Stimulated activated CD8-positive, alpha-beta memory T cell treated with anti-CD3 and anti-CD28 coated beads, Interleukin-4, amount 100 ng/mL, for 4 hours (primary cell): Measurements from ENCODE around the gene GALR3.

Source experiments
- DNase-seq, 2 donors: peaks; one replicate each; pipeline ENCODE4 v3.0.0-alpha.2; 2020; ENCODE audit warnings: low read depth in 2 of 2, low spot score in 1 of 2

GALR3 gene

DNA sequence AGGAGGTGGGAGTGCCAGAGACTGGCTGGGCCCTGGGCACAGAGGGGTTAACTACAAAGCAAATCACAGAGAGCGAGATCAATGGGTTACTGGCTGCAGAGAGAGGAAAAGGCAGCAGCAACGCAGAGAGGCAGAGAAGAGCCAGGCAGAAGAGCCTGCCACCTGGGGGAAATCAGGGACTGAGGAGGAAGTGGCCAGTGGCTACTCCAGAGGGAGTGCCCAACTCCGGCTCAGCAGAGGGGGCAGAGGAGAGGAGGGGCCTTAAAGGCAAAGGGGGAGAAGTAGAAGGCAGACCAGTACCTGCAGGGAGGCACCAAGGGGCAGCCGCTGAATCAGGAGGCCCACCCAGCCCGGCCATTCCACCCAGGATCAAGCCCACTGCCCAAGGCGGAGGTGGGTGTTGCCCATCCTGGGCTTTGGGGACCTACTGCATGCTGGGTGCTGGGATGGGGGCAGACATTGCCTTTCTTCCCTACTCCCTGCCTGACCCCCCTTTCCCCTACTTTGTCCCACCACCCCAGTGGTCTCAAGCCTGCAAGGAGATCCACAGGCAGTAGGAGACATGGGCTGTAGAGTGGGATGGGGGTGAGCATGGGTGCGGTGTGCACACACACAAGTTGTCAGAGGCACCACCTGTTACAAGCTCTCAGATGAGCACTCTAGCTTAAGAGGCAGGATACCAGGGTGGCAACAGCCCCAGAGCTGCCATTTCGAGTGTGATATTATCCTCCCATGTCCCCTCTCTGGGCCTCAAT is 926 bp upstream of the GALR3 start:
- DNase-seq = no peak

DNA sequence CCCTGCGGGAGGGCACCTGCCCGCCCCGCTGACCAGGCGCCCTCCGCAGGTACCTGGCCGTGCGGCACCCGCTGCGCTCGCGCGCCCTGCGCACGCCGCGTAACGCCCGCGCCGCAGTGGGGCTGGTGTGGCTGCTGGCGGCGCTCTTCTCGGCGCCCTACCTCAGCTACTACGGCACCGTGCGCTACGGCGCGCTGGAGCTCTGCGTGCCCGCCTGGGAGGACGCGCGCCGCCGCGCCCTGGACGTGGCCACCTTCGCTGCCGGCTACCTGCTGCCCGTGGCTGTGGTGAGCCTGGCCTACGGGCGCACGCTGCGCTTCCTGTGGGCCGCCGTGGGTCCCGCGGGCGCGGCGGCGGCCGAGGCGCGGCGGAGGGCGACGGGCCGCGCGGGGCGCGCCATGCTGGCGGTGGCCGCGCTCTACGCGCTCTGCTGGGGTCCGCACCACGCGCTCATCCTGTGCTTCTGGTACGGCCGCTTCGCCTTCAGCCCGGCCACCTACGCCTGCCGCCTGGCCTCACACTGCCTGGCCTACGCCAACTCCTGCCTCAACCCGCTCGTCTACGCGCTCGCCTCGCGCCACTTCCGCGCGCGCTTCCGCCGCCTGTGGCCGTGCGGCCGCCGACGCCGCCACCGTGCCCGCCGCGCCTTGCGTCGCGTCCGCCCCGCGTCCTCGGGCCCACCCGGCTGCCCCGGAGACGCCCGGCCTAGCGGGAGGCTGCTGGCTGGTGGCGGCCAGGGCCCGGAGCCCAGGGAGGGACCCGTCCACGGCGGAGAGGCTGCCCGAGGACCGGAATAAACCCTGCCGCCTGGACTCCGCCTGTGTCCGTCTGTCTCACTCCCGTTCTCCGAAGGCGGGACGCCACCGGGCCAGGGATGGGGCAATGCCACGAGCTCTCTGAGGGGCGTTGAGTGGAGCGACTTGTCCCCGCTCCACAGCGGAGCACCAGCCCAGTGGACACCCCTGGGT is 1.8 kb downstream of the GALR3 start:
- DNase-seq = no peak

DNA sequence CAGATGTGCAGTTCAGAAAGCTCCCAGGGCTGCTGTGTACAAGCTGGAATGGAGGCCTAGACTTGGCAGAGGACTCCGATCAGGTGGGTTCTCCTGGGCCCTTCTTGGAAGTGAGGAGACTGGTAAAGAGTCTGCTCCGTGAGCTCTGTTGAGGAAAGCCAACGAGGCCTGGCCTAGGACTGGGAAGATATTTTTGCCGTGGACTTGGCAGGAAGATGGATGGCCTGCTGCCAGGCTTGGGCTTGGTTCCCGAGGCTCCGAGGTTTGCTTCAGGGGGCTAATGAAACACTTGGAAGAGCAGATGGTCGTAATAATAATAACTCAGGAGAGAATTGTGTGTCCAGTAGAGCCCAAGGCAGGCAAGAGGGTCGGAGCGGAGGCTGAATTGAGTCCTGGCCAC is 3.9 kb downstream of the GALR3 start:
- DNase-seq = no peak

GRCh38 chr22:37830093-37830842 is 7.1 kb downstream of the GALR3 start:
- DNase-seq = no peak

GRCh38 chr22:37831472-37831871 is 8.3 kb downstream of the GALR3 start:
- no peak for DNase-seq

DNA sequence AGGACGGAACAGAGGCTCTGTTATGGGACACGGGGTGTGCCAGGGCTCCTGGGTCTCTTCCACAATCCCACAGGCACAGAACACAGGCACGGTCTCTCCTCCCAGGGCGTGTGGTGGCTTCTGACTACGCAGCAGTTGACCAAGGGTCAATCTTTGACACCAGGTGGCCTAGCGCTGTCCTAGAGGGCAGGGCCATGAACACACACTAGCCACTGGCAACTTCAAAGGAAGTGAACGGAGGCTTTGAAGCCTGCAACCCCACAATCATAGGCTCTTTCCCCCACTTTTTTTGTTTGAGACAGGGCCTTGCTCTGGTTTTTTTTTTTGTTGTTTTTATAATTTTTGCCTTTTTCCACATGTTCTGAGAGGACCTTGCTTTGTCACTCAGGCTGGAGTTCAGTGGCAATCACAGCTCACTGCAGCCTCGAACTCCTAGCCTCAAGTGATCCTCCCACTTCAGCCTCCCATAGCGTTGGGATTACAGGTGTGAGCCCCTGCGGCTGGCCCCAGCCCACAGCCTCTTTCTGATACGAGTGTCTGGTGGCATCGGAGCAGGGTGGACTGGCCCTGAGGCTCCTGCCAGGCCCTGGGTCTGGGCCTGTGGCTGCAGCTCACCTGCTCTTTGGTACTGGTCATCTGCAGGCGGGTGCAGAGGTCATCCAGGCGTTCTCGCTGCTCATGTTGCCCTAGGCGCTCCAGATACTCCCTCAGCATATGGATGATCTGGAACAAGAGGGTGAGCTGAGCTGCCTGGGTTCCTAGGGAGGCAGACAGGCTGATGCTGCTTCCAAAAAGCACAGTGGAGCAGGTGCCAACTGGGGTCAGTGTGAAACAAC is 9.1 kb downstream of the GALR3 start:
- no peak for DNase-seq

GRCh38 chr22:37842015-37842793 is 19.0 kb downstream of the GALR3 start:
- DNase-seq = no peak

DNA sequence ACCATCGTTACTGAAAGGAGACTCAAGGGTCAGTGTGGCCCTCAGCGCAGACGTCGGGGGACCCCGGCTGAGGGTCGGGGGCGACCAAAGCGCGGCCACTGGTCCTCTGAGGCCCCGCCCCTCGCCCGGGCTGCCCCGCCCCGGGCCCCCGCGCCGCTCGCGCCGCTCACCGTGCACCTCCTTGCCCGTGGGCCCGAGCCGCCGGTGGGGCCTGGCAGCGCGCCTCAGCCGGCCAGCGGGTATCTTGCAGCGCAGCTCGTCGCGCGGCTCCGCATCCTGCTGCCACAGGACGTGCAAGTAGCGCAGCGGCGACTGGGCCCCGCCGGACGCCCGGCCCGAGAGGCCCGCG is 20.5 kb downstream of the GALR3 start:
- peak in 1 of 2 donors; percentile 16 for DNase-seq

DNA sequence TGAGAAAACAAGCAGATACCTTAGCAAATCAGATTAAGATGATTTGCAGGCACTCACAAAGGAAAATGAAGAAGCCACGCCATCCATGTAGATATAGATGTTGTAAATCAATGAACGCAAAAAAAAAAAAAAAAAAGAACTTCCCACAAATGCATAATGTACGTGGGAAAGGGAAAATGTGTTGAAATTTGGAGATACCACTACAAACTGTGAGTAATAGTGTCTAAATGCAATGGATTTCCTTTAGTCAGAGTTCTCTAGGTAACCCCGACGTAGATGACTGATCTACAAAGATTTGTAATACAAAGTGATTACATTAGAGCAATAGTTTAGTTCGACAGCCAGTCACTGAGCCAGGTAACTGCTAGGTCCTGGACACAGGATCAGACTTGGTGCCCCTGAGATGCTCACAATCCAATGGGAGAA is 21.7 kb downstream of the GALR3 start:
- DNase-seq = no peak

- DNase-seq = no peak
Measured at GRCh38 chr22:37846433-37846832, 23.3 kb downstream of the GALR3 start.

DNA sequence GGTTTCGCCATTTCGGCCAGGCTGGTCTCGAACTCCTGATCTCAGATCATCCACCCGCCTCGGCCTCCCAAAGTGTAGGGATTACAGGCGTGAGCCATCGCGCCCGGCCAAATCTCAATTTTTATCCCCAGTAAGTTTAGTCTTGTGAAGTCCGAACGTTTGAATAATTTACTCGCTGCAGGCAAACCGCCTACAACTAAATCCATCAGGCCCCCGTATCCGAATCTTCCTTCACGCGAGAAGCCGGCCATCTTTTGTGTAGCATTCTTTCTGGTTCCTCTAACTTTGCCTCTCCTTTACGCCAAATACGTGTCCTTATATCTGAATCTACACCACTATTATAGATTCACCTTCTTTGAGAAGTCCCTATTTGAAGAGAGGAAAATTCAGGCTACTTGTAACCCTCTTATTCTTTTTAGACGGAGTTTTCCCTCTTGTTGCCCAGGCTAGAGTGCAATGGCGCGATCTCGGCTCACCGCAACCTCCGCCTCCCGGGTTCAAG is 25.5 kb downstream of the GALR3 start:
- DNase-seq = no peak

GRCh38 chr22:37849089-37849751 is 26.0 kb downstream of the GALR3 start, which contains the start of gene EIF3L:
Gene EIF3L (plus strand): TSS chr22:37849419. CDS start chr22:37849450, 31 bp downstream.
- DNase-seq = peak; percentile 61 to 76

DNA sequence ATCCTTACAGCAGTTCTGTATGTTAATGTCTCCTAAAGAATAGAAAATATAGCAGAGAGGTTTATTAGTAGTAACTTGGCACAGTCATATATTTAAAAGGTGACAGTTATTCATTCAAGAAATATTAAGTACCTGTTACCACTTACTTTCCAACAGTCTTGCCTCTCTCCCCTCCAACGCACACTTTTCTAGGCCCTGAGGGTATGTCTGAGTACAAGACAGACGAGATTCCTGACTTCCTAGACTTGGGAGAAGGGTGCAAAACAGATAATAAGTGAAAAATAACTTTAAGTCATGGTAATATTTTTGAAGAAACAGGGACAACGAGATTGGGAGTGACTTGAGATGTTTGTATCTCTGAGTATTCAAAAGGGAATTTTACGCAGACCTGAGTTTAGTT is 27.6 kb downstream of the GALR3 start:
- DNase-seq = no peak

DNA sequence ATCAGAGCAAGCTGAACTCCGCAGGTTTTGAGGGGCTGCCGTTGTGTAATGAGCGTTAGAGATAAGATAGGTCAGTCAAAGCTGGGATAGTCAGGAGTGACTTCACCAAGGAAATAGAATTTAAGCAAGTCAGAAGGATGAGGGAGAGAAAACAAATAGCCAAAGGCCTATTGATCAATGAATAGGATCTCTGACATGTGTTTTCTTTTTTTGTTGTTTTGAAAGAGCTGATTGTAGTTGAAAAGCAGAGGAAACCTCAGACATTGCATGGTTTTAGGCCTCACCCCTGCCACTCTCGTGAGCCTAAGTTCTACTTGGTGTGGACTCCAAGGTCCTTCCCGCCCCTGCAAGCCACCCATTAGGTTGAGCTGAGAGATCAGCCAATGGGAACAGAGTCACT is 29.2 kb downstream of the GALR3 start:
- DNase-seq = no peak

DNA sequence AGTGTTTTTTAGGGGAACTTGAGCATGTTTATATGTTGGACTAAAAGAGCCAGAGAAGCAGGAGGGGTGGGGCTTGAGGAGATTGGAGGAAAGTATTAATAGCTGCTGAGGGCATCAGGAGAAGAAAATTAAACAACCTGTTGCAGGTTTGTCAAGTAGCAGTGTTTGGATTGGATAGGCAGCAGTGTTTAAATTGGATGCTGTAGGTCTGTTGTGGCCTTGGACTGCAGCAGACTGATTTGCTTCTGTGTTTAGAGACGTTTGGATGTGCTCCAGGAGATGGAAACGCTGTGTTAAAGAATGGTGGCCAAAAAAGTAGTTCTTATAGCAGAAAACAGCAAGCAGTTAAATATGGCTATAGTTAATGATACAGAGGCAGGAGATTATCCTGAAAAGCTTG is 31.8 kb downstream of the GALR3 start:
- DNase-seq = no peak

- DNase-seq = no peak
Measured at GRCh38 chr22:37855462-37855861, 32.3 kb downstream of the GALR3 start.

- no peak for DNase-seq
Measured at GRCh38 chr22:37860796-37861421, 37.7 kb downstream of the GALR3 start.

DNA sequence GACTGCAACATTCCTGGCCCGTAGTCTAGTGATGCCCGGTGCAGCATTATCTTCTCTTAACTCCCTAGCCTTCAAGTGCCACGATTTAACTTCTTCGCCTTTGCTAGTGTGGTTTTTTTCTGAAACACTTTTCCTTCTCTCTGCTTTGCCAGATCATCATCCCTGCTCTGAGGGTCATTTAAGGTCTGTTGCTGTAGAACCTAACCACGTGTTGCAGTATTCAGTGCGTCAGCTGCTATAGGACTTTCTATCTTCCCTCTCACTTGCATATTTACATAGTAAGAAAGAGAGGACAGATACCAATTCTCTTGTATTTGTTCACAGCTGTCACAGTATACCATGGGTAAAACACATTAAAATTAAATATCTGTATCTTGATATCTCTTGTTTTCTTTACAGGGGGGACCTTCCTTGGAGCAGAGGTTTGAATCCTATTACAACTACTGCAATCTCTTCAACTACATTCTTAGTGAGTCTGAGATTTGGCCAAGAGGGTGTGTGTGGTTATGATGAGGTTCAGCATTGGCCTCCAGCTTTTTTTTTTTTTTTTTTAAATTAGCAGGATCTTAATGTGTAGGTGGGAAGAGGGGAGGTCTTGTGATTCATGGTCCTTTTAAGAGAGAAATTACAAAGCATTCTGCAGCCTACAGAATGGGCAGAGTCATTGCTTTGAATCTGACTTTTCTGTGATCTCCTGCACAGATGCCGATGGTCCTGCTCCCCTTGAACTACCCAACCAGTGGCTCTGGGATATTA is 39.6 kb downstream of the GALR3 start:
- DNase-seq = no peak
